Measurements from ENCODE around the gene COL4A6.

DNA sequence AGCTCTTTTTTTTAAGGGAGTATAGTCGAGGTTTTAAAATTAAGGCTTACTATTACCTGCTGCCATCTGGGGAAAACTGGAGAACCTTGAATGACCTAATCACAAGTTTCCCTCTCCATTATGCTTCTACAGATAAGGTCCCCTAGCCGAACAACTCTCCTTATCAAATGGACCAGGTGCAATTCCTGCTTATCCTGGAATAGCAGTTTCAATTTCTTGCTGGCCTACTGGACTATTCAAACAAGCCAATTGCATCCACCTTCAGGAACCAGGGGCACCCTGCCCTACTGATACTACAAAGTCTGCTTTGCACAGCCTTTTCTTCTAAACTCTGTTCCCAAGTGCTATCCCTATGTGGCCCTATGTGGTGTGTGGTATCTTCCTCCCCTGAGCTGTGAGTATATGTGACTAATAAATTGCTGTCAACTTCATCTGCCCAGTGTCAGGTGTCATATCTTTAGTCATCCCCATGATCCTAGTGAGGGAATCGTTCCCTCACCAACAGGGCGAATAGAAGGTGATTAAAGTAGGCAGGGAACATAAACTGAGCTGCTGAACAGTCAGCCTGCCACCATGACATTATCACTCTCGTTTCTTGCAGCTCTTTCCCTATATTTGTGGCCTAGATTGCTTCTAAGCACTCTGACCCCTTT, 218.1 kb downstream of the COL4A6 start:
- no peak for TF ChIP-seq EZH2phosphoT487 (IDR thresholded peaks at IDR 0.05; ENCODE audit: insufficient read depth, low read depth)
- no peak for TF ChIP-seq EZH2 (IDR thresholded peaks at IDR 0.05; ENCODE audit: insufficient read depth, poor library complexity, severe bottlenecking)
